Smooth muscle cell (in vitro differentiated cells): ENCODE results near the gene UTP11. TPM values are rescaled to one million over a fixed set of nuclear protein-coding genes. Genes with fewer than 3 reads are reported as not detected.
A peak's percentile ranks its signal among the peaks of the same experiment; 100 is the strongest.

Experiments used
- DNase-seq: peaks from one replicate; lab custom pipeline; 2025; ENCODE audit not compliant: unreplicated experiment; lab: John Stamatoyannopoulos, UW
- H2AFZ ChIP-seq: fragments of 200-600 bp; sonication (generic); 2 replicates; pipeline ENCODE4 v1.6.0; 2016; ENCODE audit warnings: antibody characterized with exemption, low read depth, mild to moderate bottlenecking
- H3F3A ChIP-seq: fragments of 200-600 bp; sonication (generic); 2 replicates; pipeline ENCODE4 v1.6.0; 2017; ENCODE audit warnings: antibody characterized with exemption, low read depth
- H3K27ac ChIP-seq: fragments of 200-600 bp; sonication (generic); 2 replicates; pipeline ENCODE4 v1.5.1; 2016; ENCODE audit warnings: low read depth, mild to moderate bottlenecking
- H3K27me3 ChIP-seq: fragments of 200-600 bp; sonication (generic); 2 replicates; pipeline ENCODE4 v1.6.1; 2016; ENCODE audit warnings: low read depth, mild to moderate bottlenecking
- H3K36me3 ChIP-seq: fragments of 200-600 bp; sonication (generic); 2 replicates; pipeline ENCODE4 v1.5.1; 2016; ENCODE audit warnings: low read depth
- H3K4me1 ChIP-seq: fragments of 200-600 bp; sonication (generic); 2 replicates; pipeline ENCODE4 v1.5.1; 2016; ENCODE audit warnings: low read depth
- H3K4me2 ChIP-seq: fragments of 200-600 bp; sonication (generic); 2 replicates; pipeline ENCODE4 v1.6.0; 2016; ENCODE audit warnings: mild to moderate bottlenecking
- H3K4me3 ChIP-seq: fragments of 200-600 bp; sonication (generic); 2 replicates; pipeline ENCODE4 v1.5.1; 2016; ENCODE audit warnings: mild to moderate bottlenecking
- H3K79me2 ChIP-seq: fragments of 200-600 bp; sonication (generic); 2 replicates; pipeline ENCODE4 v1.6.0; 2016; ENCODE audit warnings: low read depth, mild to moderate bottlenecking
- H3K9ac ChIP-seq: fragments of 200-600 bp; sonication (generic); 2 replicates; pipeline ENCODE4 v1.6.0; 2016; ENCODE audit warnings: low read depth
- H3K9me3 ChIP-seq: fragments of 200-600 bp; sonication (generic); replicated peaks from 2 replicates; pipeline ENCODE4 v1.5.1; 2016; ENCODE audit warnings: low read depth
- H4K20me1 ChIP-seq: fragments of 200-600 bp; sonication (generic); 2 replicates; pipeline ENCODE4 v1.6.0; 2016; ENCODE audit warnings: low read depth
- WGBS: methylation state at CpG from one replicate; pipeline ENCODE4 v1.1.7; 2016; ENCODE audit warnings: low lambda C conversion rate; 5-methylcytosine and 5-hydroxymethylcytosine counted together
- polyA plus RNA-seq: library from polyadenylated mRNA; unstranded; fragments of >200 nt; fragmentation: Nextera tagmentation; extraction: Ambion mirVana; gene quantifications from 2 replicates; pipeline ENCODE4 v1.2.1, GENCODE V29; 2016
- total RNA-seq: library from RNA; depleted of rRNA; stranded (reverse); fragments of >200 nt; gene quantifications from 2 replicates; pipeline ENCODE4 v1.2.3, GENCODE V29; 2014
- TF ChIP-seq, protein P1 (sequence below): fragments of 200-600 bp; sonication (generic); IDR thresholded peaks from 2 replicates; pipeline ENCODE4 v1.5.1; 2017; ENCODE audit warnings: borderline replicate concordance, mild to moderate bottlenecking, antibody characterized with exemption; ENCODE audit not compliant: insufficient read depth, poor library complexity, severe bottlenecking

The UTP11 gene
- total and polyA plus RNA-seq, 2 experiments from 2014 or later, result 43.7 to 72.4 TPM

DNA sequence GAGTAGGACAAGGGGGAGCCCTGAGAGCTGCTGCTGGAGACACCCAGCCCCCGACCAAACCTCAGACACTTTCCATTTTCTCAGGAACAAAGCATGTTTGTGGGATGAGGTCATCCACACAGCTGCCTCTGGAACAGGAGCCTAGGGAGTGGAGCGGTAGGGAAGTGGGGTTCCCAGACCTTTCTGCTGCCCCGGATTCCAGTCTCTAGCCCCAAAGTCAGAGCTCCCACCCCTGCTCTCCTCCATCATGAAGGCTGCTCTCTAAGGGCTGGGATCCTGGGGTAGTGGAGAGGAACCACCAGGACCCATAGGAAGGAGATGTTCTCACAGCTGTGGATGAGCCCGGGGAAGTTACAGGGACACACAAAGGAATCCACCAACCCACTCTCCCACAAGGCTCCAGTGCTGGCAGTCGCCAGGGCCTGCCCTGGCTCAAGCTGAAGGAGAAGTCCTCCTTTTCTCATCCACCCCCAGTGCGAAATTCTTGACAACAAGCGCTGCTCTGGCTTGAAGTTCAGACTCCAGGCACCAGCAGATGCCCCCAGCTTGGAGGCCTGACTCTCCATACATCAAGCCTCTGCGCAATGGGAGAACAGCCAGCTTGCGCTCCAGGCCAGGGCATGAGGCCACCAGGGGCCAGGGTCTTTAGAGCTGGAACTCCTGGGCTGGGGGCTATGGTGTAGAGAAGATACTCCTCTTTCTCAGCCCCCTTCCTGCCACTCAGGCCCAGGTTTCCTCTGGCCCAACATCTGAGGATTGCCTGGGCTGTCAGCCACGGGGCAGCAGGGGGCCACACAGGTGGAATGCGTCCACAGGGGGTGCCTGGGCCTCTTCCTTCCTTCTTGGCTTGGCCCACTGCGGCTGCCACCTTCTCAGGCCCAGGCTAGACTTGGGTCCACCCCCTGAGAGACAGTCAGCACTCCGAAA lies 11.7 kb upstream of the UTP11 start:
- peak overlapping the region; percentile 99 for H3K27ac ChIP-seq
- no peaks in the 10 kb centered on the region for H3K9me3 ChIP-seq
- peak overlapping the region; percentile 87 for H3K9ac ChIP-seq
- 16% methylated on average over 13 of the region's 13 CpGs for WGBS
- H2AFZ ChIP-seq, result no peak overlapping the region
- DNase-seq, result no peak
- H3K79me2 ChIP-seq, result peaks cover 58% of the 10 kb centered on the region
- H3K4me2 ChIP-seq, result peak overlapping the region; percentile 97
- peak overlapping the region; percentile 18 for H3K4me3 ChIP-seq
- H3K4me1 ChIP-seq, result peaks cover 40% of the 10 kb centered on the region
- H4K20me1 ChIP-seq, result peaks cover 23% of the 10 kb centered on the region
- TF ChIP-seq, protein P1, sequence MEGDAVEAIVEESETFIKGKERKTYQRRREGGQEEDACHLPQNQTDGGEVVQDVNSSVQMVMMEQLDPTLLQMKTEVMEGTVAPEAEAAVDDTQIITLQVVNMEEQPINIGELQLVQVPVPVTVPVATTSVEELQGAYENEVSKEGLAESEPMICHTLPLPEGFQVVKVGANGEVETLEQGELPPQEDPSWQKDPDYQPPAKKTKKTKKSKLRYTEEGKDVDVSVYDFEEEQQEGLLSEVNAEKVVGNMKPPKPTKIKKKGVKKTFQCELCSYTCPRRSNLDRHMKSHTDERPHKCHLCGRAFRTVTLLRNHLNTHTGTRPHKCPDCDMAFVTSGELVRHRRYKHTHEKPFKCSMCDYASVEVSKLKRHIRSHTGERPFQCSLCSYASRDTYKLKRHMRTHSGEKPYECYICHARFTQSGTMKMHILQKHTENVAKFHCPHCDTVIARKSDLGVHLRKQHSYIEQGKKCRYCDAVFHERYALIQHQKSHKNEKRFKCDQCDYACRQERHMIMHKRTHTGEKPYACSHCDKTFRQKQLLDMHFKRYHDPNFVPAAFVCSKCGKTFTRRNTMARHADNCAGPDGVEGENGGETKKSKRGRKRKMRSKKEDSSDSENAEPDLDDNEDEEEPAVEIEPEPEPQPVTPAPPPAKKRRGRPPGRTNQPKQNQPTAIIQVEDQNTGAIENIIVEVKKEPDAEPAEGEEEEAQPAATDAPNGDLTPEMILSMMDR, result no peak
- no peaks in the 10 kb centered on the region for H3K36me3 ChIP-seq
- peaks cover 43% of the 10 kb centered on the region for H3F3A ChIP-seq
- no peaks in the 10 kb centered on the region for H3K27me3 ChIP-seq

DNA sequence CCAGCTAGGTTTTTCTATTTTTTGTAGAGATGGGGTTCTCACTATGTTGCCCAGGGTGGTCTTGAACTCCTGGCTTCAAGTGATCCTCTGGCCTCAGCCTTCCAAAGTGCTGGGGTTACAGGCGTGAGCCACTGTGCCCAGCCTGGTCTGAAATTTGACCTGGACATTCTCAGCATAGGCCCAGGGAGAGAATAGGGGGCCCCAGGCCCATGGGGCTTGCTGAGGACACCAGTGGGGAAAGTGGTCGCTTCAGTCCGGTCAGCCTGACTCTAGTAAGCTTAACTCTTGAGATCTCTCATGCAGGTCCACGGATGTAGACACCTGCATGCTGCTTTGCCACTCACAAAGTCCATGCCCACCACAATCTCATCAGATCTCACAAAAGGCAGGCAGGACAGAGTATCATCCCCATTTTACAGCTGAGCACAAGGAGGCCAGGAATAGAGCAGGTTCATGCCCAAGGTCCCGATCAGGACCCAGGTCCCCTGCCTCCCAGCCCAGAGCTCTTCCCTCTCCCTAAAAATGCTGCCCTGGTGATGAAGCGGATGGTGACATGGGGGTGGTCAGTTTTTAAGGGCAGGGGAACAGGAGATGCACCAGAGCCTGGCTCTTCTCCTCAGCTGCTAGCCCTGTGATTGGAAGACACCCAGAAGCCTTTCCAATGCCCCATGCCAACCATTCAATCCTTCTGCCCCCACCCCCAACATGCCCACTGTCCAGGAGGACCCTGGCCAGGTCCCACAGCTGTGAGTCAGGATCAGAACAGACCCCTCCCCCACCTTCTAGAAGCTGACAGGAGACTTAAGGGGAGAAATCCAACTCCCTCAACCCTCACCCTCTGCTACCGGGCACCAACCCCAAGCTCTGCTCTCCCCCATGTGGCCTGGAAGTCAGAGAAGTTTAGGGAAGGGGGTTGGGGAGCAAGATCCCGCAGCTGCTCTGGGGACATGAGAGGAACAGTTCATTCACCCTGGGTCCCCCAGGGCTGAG lies 9.0 kb upstream of the UTP11 start:
- peak overlapping the region; percentile 81 for H3K4me3 ChIP-seq
- H3F3A ChIP-seq, result peaks cover 43% of the 10 kb centered on the region
- WGBS, result 67% methylated on average over 8 of the region's 8 CpGs
- H3K36me3 ChIP-seq, result no peaks in the 10 kb centered on the region
- peak overlapping the region; percentile 82 for H3K9ac ChIP-seq
- peak overlapping the region; percentile 99 for H3K27ac ChIP-seq
- peaks cover 47% of the 10 kb centered on the region for H3K79me2 ChIP-seq
- H3K27me3 ChIP-seq, result no peaks in the 10 kb centered on the region
- no peak overlapping the region for H2AFZ ChIP-seq
- H4K20me1 ChIP-seq, result peaks cover 23% of the 10 kb centered on the region
- no peaks in the 10 kb centered on the region for H3K9me3 ChIP-seq
- peaks cover 39% of the 10 kb centered on the region for H3K4me1 ChIP-seq
- peak overlapping the region; percentile 97 for H3K4me2 ChIP-seq
- TF ChIP-seq, protein P1, result no peak
- no peak for DNase-seq

- peak overlapping the region; percentile 97 for H3K4me2 ChIP-seq
Observed at GRCh38 chr1:38004284-38005108, 8.0 kb upstream of the UTP11 start.

More at GRCh38 chr1:38004284-38005108, 8.0 kb upstream of the UTP11 start:
- peak overlapping the region; percentile 81 for H3K4me3 ChIP-seq
- no peak overlapping the region for H2AFZ ChIP-seq
- H3K9ac ChIP-seq, result peak overlapping the region; percentile 82
- H3K36me3 ChIP-seq, result no peaks in the 10 kb centered on the region
- no peaks in the 10 kb centered on the region for H3K9me3 ChIP-seq
- no peak for DNase-seq
- no peaks in the 10 kb centered on the region for H3K27me3 ChIP-seq
- peaks cover 39% of the 10 kb centered on the region for H3K79me2 ChIP-seq
- TF ChIP-seq, protein P1, result no peak
- H3K4me1 ChIP-seq, result peaks cover 44% of the 10 kb centered on the region
- WGBS, result 4% methylated on average over 24 of the region's 26 CpGs
- H3K27ac ChIP-seq, result peak overlapping the region; percentile 99
- peaks cover 23% of the 10 kb centered on the region for H4K20me1 ChIP-seq
- H3F3A ChIP-seq, result peaks cover 42% of the 10 kb centered on the region
